HK-2 (cell line): ENCODE data around the gene TIMD4.

Experiments used
- DNase-seq: peaks from one replicate; pipeline ENCODE4 v3.0.0-alpha.2; 2018; ENCODE audit not compliant: unreplicated experiment

Gene TIMD4

GRCh38 chr5:156922207-156922792 is 40.7 kb downstream of the TIMD4 start:
- no peak for DNase-seq

- no peak for DNase-seq
Observed at GRCh38 chr5:156920861-156921431, 42.1 kb downstream of the TIMD4 start.

GRCh38 chr5:156920042-156920860 is 42.8 kb downstream of the TIMD4 start:
- peak; percentile 70 for DNase-seq

- DNase-seq, result no peak
Observed at GRCh38 chr5:156918311-156918845, 44.6 kb downstream of the TIMD4 start.

GRCh38 chr5:156914371-156914737 is 48.7 kb downstream of the TIMD4 start:
- DNase-seq, result no peak

- DNase-seq, result no peak
Observed at GRCh38 chr5:156913719-156914370, 49.2 kb downstream of the TIMD4 start.

GRCh38 chr5:156913355-156913718 is 49.7 kb downstream of the TIMD4 start:
- no peak for DNase-seq

GRCh38 chr5:156912869-156913268 is 50.2 kb downstream of the TIMD4 start:
- no peak for DNase-seq

- DNase-seq, result no peak
Observed at GRCh38 chr5:156909180-156909579, 53.8 kb downstream of the TIMD4 start.

GRCh38 chr5:156907667-156908066 is 55.4 kb downstream of the TIMD4 start:
- DNase-seq, result no peak

GRCh38 chr5:156906807-156907206 is 56.2 kb downstream of the TIMD4 start:
- no peak for DNase-seq

- DNase-seq, result no peak
Observed at GRCh38 chr5:156896546-156896945, 66.5 kb downstream of the TIMD4 start.

GRCh38 chr5:156893517-156893916 is 69.5 kb downstream of the TIMD4 start:
- no peak for DNase-seq

GRCh38 chr5:156892864-156893263 is 70.2 kb downstream of the TIMD4 start:
- no peak for DNase-seq

GRCh38 chr5:156892223-156892622 is 70.8 kb downstream of the TIMD4 start:
- DNase-seq, result no peak

GRCh38 chr5:156888520-156888919 is 74.5 kb downstream of the TIMD4 start:
- no peak for DNase-seq

GRCh38 chr5:156883316-156883875 is 79.6 kb downstream of the TIMD4 start:
- DNase-seq, result no peak

GRCh38 chr5:156879665-156880285 is 83.3 kb downstream of the TIMD4 start:
- no peak for DNase-seq

GRCh38 chr5:156871212-156871611 is 91.8 kb downstream of the TIMD4 start:
- no peak for DNase-seq

GRCh38 chr5:156870498-156870839 is 92.6 kb downstream of the TIMD4 start:
- DNase-seq, result no peak
